KMS-11 (cell line): Measurements from ENCODE around the gene NUP85.
"Not testable (repeated sequence)": the region's sequence is repeated elsewhere in the genome, so short reads cannot be mapped to it uniquely, and the experiment has no call there.

Source experiments
- H2AFZ ChIP-seq: fragments of 200-600 bp; sonication (generic); 2 replicates; pipeline ENCODE4 v1.6.1; 2016; ENCODE audit warnings: antibody characterized with exemption, mixed run types, low read depth
- H3K27ac ChIP-seq: fragments of 200-600 bp; sonication (generic); 2 replicates; pipeline ENCODE4 v1.6.1; 2016; ENCODE audit warnings: mild to moderate bottlenecking, mixed run types
- H3K27me3 ChIP-seq: fragments of 200-600 bp; sonication (generic); 2 replicates; pipeline ENCODE4 v1.6.1; 2017; ENCODE audit warnings: mild to moderate bottlenecking, low read depth, mixed run types, moderate library complexity; ENCODE audit not compliant: insufficient read depth
- H3K36me3 ChIP-seq: fragments of 200-600 bp; sonication (generic); 2 replicates; pipeline ENCODE4 v1.6.1; 2017; ENCODE audit warnings: mild to moderate bottlenecking, mixed run types; ENCODE audit not compliant: insufficient read depth
- H3K4me1 ChIP-seq: fragments of 200-600 bp; sonication (generic); 2 replicates; pipeline ENCODE4 v1.6.1; 2016; ENCODE audit warnings: mild to moderate bottlenecking, low read depth, mixed run types; ENCODE audit not compliant: poor library complexity, severe bottlenecking
- H3K4me2 ChIP-seq: fragments of 200-600 bp; sonication (generic); 2 replicates; pipeline ENCODE4 v1.7.0; 2016; ENCODE audit warnings: mild to moderate bottlenecking, mixed run types
- H3K4me3 ChIP-seq: fragments of 200-600 bp; sonication (generic); IDR thresholded peaks from 2 replicates; pipeline ENCODE4 v1.6.1; 2017; ENCODE audit warnings: low read depth, low read length, mixed read lengths; ENCODE audit not compliant: insufficient read depth
- H3K79me2 ChIP-seq: fragments of 200-600 bp; sonication (generic); 2 replicates; pipeline ENCODE4 v1.6.1; 2016; ENCODE audit warnings: low read depth, mixed run types; ENCODE audit not compliant: insufficient read depth
- H3K9ac ChIP-seq: fragments of 200-600 bp; sonication (generic); 2 replicates; pipeline ENCODE4 v1.6.1; 2016; ENCODE audit warnings: mild to moderate bottlenecking, mixed run types
- H4K20me1 ChIP-seq: fragments of 200-600 bp; sonication (generic); 2 replicates; pipeline ENCODE4 v1.6.1; 2016; ENCODE audit warnings: mild to moderate bottlenecking, mixed run types; ENCODE audit not compliant: insufficient read depth
- TF ChIP-seq, protein P1 (sequence below): fragments of 200-600 bp; sonication (generic); conservative IDR thresholded peaks from 2 replicates; pipeline ENCODE4 v1.6.1; 2017; ENCODE audit warnings: low read depth, mild to moderate bottlenecking, antibody characterized with exemption, low read length, moderate library complexity, mixed read lengths

The NUP85 gene, protein sequence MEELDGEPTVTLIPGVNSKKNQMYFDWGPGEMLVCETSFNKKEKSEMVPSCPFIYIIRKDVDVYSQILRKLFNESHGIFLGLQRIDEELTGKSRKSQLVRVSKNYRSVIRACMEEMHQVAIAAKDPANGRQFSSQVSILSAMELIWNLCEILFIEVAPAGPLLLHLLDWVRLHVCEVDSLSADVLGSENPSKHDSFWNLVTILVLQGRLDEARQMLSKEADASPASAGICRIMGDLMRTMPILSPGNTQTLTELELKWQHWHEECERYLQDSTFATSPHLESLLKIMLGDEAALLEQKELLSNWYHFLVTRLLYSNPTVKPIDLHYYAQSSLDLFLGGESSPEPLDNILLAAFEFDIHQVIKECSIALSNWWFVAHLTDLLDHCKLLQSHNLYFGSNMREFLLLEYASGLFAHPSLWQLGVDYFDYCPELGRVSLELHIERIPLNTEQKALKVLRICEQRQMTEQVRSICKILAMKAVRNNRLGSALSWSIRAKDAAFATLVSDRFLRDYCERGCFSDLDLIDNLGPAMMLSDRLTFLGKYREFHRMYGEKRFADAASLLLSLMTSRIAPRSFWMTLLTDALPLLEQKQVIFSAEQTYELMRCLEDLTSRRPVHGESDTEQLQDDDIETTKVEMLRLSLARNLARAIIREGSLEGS

GRCh38 chr17:75205037-75205792, at the start of gene NUP85:
Gene NUP85, plus strand, starts transcription at chr17:75205679. Its CDS starts 83 bp downstream, at chr17:75205762.
- Histone ChIP-seq H3K36me3 (peaks cover 4% of the 10 kb centered on the region; the same call in 1 of the 2 replicates), H3K4me1 (peaks cover 20% of the 10 kb centered on the region), H2AFZ (peak within 1 kb of the TSS; percentile 89), H4K20me1 (no peaks in the 10 kb centered on the region), H3K4me2 (peak within 1 kb of the TSS; percentile 82), H3K79me2 (peaks cover 51% of the 10 kb centered on the region), H3K27ac (peak within 1 kb of the TSS; percentile 94), H3K4me3 (no peak within 1 kb of the TSS), H3K27me3 (no peaks in the 10 kb centered on the region), H3K9ac (peak within 1 kb of the TSS; percentile 94)
- TF ChIP-seq, protein P1, sequence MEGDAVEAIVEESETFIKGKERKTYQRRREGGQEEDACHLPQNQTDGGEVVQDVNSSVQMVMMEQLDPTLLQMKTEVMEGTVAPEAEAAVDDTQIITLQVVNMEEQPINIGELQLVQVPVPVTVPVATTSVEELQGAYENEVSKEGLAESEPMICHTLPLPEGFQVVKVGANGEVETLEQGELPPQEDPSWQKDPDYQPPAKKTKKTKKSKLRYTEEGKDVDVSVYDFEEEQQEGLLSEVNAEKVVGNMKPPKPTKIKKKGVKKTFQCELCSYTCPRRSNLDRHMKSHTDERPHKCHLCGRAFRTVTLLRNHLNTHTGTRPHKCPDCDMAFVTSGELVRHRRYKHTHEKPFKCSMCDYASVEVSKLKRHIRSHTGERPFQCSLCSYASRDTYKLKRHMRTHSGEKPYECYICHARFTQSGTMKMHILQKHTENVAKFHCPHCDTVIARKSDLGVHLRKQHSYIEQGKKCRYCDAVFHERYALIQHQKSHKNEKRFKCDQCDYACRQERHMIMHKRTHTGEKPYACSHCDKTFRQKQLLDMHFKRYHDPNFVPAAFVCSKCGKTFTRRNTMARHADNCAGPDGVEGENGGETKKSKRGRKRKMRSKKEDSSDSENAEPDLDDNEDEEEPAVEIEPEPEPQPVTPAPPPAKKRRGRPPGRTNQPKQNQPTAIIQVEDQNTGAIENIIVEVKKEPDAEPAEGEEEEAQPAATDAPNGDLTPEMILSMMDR = no peak

- not testable (repeated sequence) for H3K4me2 ChIP-seq, H3K79me2 ChIP-seq, H2AFZ ChIP-seq, H3K27ac ChIP-seq, H3K4me3 ChIP-seq, H3K9ac ChIP-seq, H3K36me3 ChIP-seq, H4K20me1 ChIP-seq, H3K27me3 ChIP-seq
- H3K4me1 ChIP-seq = peaks cover 11% of the 10 kb centered on the region
Measured at GRCh38 chr17:75158480-75158879, 47.0 kb upstream of the NUP85 start.

- H3K9ac ChIP-seq = no peak overlapping the region
- no peak overlapping the region for H3K4me3 ChIP-seq
- no peak overlapping the region for H3K4me2 ChIP-seq
- H3K27ac ChIP-seq = no peak overlapping the region
- peaks cover 4% of the 10 kb centered on the region; the same call in 1 of the 2 replicates for H3K79me2 ChIP-seq
- H3K36me3 ChIP-seq = no peaks in the 10 kb centered on the region
- no peaks in the 10 kb centered on the region for H3K27me3 ChIP-seq
- no peaks in the 10 kb centered on the region for H4K20me1 ChIP-seq
- peaks cover 11% of the 10 kb centered on the region for H3K4me1 ChIP-seq
- TF ChIP-seq, protein P1 = no peak
- H2AFZ ChIP-seq = no peak overlapping the region
Measured at GRCh38 chr17:75159196-75160031, 46.1 kb upstream of the NUP85 start.

DNA sequence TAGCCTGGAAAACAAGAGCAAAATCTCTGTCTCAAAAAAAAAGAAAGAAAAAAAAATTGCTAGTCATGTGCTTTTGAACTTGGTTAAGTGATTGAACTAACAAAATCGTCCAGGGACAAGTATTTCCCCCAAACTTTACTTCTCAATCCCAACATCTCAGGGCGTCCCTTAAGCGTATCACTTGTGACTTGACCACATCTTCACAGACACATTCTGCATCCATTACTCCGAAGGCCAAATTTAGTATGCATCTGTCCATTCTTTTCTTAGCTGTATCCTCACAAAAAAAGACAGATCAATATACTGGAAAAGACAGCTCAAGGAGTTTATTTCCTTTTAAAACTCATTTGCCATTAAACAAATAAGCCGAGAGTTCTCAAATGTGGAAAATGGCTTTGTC, 45.3 kb upstream of the NUP85 start:
- no peak overlapping the region for H3K9ac ChIP-seq

More for the DNA sequence above, 45.3 kb upstream of the NUP85 start:
- peaks cover 4% of the 10 kb centered on the region; the same call in 1 of the 2 replicates for H3K79me2 ChIP-seq
- TF ChIP-seq, protein P1 = no peak
- H4K20me1 ChIP-seq = no peaks in the 10 kb centered on the region
- H3K36me3 ChIP-seq = no peaks in the 10 kb centered on the region
- H3K4me2 ChIP-seq = no peak overlapping the region
- H3K27me3 ChIP-seq = no peaks in the 10 kb centered on the region
- H3K4me1 ChIP-seq = peaks cover 5% of the 10 kb centered on the region
- H3K4me3 ChIP-seq = no peak overlapping the region
- no peak overlapping the region for H3K27ac ChIP-seq
- H2AFZ ChIP-seq = no peak overlapping the region
